Natural killer cell (primary cell): ENCODE data around the gene LY9. TPM values are rescaled to one million over a fixed set of nuclear protein-coding genes. Genes with fewer than 3 reads are reported as not detected.
A peak's percentile ranks its signal among the peaks of the same experiment; 100 is the strongest.
"Not testable (repeated sequence)": the region's sequence is repeated elsewhere in the genome, so short reads cannot be mapped to it uniquely, and the experiment has no call there.

Experiments
- ATAC-seq, 3 donors: fragments of 150-1000 bp in 2 of 3; fragments of 200-7000 bp in 1 of 3; cut with Tn5 transposase; 1 replicate in 1 of 3; 2 replicates in 2 of 3; pipeline ENCODE4 v1.10.0; 2021; ENCODE audit warnings: mild to moderate bottlenecking in 2 of 3, moderate library complexity in 2 of 3
- DNase-seq, 2 donors: peaks; one replicate each; pipeline versions ENCODE4 v3.0.0 to v3.0.0-alpha.2; 2013 to 2021; ENCODE audit warnings: mixed read lengths in 1 of 2
- H3K27ac ChIP-seq: one replicate; pipeline ENCODE4 v1.5.1; 2013; ENCODE audit warnings: mild to moderate bottlenecking, low read length
- H3K27me3 ChIP-seq: one replicate; pipeline ENCODE4 v1.6.1; 2013; ENCODE audit warnings: low read length; ENCODE audit not compliant: control insufficient read depth, insufficient read depth
- H3K36me3 ChIP-seq: one replicate; pipeline ENCODE4 v1.6.1; 2013; ENCODE audit warnings: low read length; ENCODE audit not compliant: control insufficient read depth, insufficient read depth
- H3K4me1 ChIP-seq: one replicate; pipeline ENCODE4 v1.6.1; 2013; ENCODE audit warnings: low read length; ENCODE audit not compliant: control insufficient read depth, insufficient read depth
- H3K4me3 ChIP-seq: one replicate; pipeline ENCODE4 v1.5.1; 2013; ENCODE audit warnings: low read length
- H3K9me3 ChIP-seq: one replicate; pipeline ENCODE4 v1.6.1; 2013; ENCODE audit warnings: low read length; ENCODE audit not compliant: control insufficient read depth, insufficient read depth
- H3K27ac Mint-ChIP-seq, 2 donors: one replicate each; pipeline ENCODE4 v1.8.0; 2022; ENCODE audit warnings: mild to moderate bottlenecking in 2 of 2, mixed read lengths in 2 of 2, moderate library complexity in 1 of 2
- H3K27me3 Mint-ChIP-seq, 2 donors: one replicate each; pipeline ENCODE4 v1.8.0; 2022; ENCODE audit warnings: low read depth in 2 of 2, mixed read lengths in 2 of 2
- H3K36me3 Mint-ChIP-seq: one replicate; pipeline ENCODE4 v1.8.0; 2022; ENCODE audit warnings: mixed read lengths
- H3K4me1 Mint-ChIP-seq, 2 donors: one replicate each; pipeline ENCODE4 v1.8.0; 2022; ENCODE audit warnings: mixed read lengths in 2 of 2
- H3K4me3 Mint-ChIP-seq: one replicate; pipeline ENCODE4 v1.8.0; 2022; ENCODE audit warnings: mild to moderate bottlenecking, moderate library complexity, mixed read lengths
- H3K9me3 Mint-ChIP-seq, 2 donors: one replicate each; pipeline ENCODE4 v1.8.0; 2022; ENCODE audit warnings: mixed read lengths in 2 of 2
- CTCF ChIP-seq: fragments of 200-600 bp; IDR thresholded peaks from one replicate; pipeline ENCODE4 v1.8.0; 2022; ENCODE audit warnings: antibody characterized with exemption
- WGBS: methylation state at CpG from one replicate; pipeline ENCODE4 v1.1.7; 2013; ENCODE audit warnings: missing lambda C conversion rate; ENCODE audit not compliant: insufficient coverage; 5-methylcytosine and 5-hydroxymethylcytosine counted together
- intact Hi-C: fragments of 100-400 bp; cut with micrococcal nuclease; formaldehyde crosslinking; loops from one replicate; pipeline ENCODE4 v1.14.2; 2022
- total RNA-seq, 4 donors: library from RNA; stranded (reverse); fragments of 120-200 nt in 1 of 4; gene quantifications; one replicate each; pipeline versions ENCODE4 v1.2.3 to v1.2.4, GENCODE V29; 2013 to 2022

LY9 gene
- total RNA-seq, 3 donors from 2014 or later (not counting 1 experiment from before 2014, with no cell fraction given) = 30.3 to 47.1 (median 34.4) TPM

GRCh38 chr1:160866695-160867260 is 70.8 kb downstream of the LY9 start:
- intact Hi-C loops = no loop called here
- Histone ChIP-seq H3K27ac (no peak overlapping the region), H3K4me3 (no peak overlapping the region), H3K9me3 (no peaks in the 10 kb centered on the region), H3K36me3 (no peaks in the 10 kb centered on the region), H3K27me3 (no peaks in the 10 kb centered on the region), H3K4me1 (peaks cover 27% of the 10 kb centered on the region)
- TF ChIP-seq CTCF = no peak
- Mint-ChIP-seq H3K9me3 (no peaks in the 10 kb centered on the region), H3K4me3 (no peak overlapping the region), H3K36me3 (no peaks in the 10 kb centered on the region), H3K27ac (no peak overlapping the region), H3K4me1 (peaks cover 32 to 41% of the 10 kb centered on the region in 2 donors), H3K27me3 (no peaks in the 10 kb centered on the region)
- 93% methylated on average over 4 of the region's 6 CpGs for WGBS
- DNase-seq (no peak), ATAC-seq (no peak)

GRCh38 chr1:160867651-160868050 is 71.7 kb downstream of the LY9 start:
- H3K27me3 Mint-ChIP-seq, H3K9me3 ChIP-seq, H3K36me3 ChIP-seq, H3K4me3 ChIP-seq, H3K36me3 Mint-ChIP-seq, H3K27ac ChIP-seq, H3K27me3 ChIP-seq, H3K4me3 Mint-ChIP-seq, H3K9me3 Mint-ChIP-seq, intact Hi-C loops, H3K27ac Mint-ChIP-seq, DNase-seq, ATAC-seq: not testable (repeated sequence)
- H3K4me1 ChIP-seq = peaks cover 19% of the 10 kb centered on the region
- WGBS = 48% methylated on average over 3 of the region's 4 CpGs
- peaks cover 24 to 32% of the 10 kb centered on the region in 2 donors for H3K4me1 Mint-ChIP-seq

GRCh38 chr1:160868141-160868540 is 72.2 kb downstream of the LY9 start:
- WGBS = 67% methylated on average over 3 of the region's 3 CpGs
- Histone ChIP-seq H3K27ac (no peak overlapping the region), H3K27me3 (no peaks in the 10 kb centered on the region), H3K4me1 (peaks cover 14% of the 10 kb centered on the region), H3K4me3 (no peak overlapping the region), H3K9me3 (no peaks in the 10 kb centered on the region), H3K36me3 (no peaks in the 10 kb centered on the region)
- peaks cover 19 to 27% of the 10 kb centered on the region in 2 donors for H3K4me1 Mint-ChIP-seq
- intact Hi-C loops = no loop called here
- H3K27me3 Mint-ChIP-seq = no peaks in the 10 kb centered on the region
- ATAC-seq (peak in 2 of 3 donors; percentile 31 to 62), DNase-seq (no peak)
- no peaks in the 10 kb centered on the region for H3K9me3 Mint-ChIP-seq
- no peak overlapping the region for H3K4me3 Mint-ChIP-seq
- TF ChIP-seq CTCF = no peak
- no peak overlapping the region for H3K27ac Mint-ChIP-seq
- no peaks in the 10 kb centered on the region for H3K36me3 Mint-ChIP-seq

- no peaks in the 10 kb centered on the region for H3K27me3 Mint-ChIP-seq
- no peak for TF ChIP-seq CTCF
- Histone ChIP-seq H3K36me3 (no peaks in the 10 kb centered on the region), H3K9me3 (no peaks in the 10 kb centered on the region), H3K4me1 (peaks cover 16% of the 10 kb centered on the region), H3K27me3 (no peaks in the 10 kb centered on the region), H3K4me3 (no peak overlapping the region), H3K27ac (no peak overlapping the region)
- no peak overlapping the region for H3K4me3 Mint-ChIP-seq
- DNase-seq (peak in 1 of 2 donors; percentile 19), ATAC-seq (peak in 1 of 3 donors; percentile 50)
- intact Hi-C loops = loop anchor here (5.0 kb wide), 3 partner anchors 77 to 193 kb away; partner anchors contain the start of gene ITLN2
- no peaks in the 10 kb centered on the region for H3K36me3 Mint-ChIP-seq
- WGBS = 79% methylated on average over 1 of the region's 3 CpGs
- no peaks in the 10 kb centered on the region for H3K9me3 Mint-ChIP-seq
- peaks cover 16 to 17% of the 10 kb centered on the region in 2 donors for H3K4me1 Mint-ChIP-seq
- H3K27ac Mint-ChIP-seq = peak overlapping the region in 1 of 2 donors; percentile 21
Observed at GRCh38 chr1:160874935-160875334, 79.0 kb downstream of the LY9 start.

DNA sequence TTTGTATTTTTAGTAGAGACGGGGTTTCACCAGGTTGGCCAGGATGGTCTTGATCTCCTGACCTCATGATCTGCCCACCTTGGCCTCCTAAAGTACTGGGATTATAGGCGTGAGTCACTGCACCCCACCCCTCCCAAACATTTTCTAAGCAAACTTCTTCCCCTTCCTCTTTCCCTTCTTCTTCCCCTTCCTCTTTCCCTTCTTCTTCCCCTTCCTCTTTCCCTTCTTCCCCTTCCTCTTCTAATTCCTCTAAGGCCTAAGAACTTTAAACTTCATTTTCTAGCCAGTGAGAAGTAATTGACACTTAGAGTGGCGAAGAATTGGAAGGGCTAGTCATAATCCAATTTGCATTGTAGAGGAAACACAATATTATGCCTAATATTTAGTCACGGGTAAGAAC is 79.6 kb downstream of the LY9 start:
- H3K9me3 ChIP-seq, H3K36me3 Mint-ChIP-seq, DNase-seq, H3K27ac ChIP-seq, H3K4me3 ChIP-seq, ATAC-seq, H3K27me3 Mint-ChIP-seq, H3K27ac Mint-ChIP-seq, H3K4me3 Mint-ChIP-seq, H3K27me3 ChIP-seq, H3K36me3 ChIP-seq, H3K9me3 Mint-ChIP-seq: not testable (repeated sequence)
- 77% methylated on average over 3 of the region's 4 CpGs for WGBS
- H3K4me1 Mint-ChIP-seq = peaks cover 16 to 17% of the 10 kb centered on the region in 2 donors
- intact Hi-C loops = loop anchor here (5.0 kb wide), 3 partner anchors 77 to 193 kb away; partner anchors contain the start of gene ITLN2
- peaks cover 16% of the 10 kb centered on the region for H3K4me1 ChIP-seq
